Stimulated activated CD8-positive, alpha-beta memory T cell treated with anti-CD3 and anti-CD28 coated beads, Interleukin-4, amount 100 ng/mL, for 48 hours (primary cell): ENCODE results near the gene CASP9.
"Not testable (repeated sequence)": the region's sequence is repeated elsewhere in the genome, so short reads cannot be mapped to it uniquely, and the experiment has no call there.

ENCODE experiments used
- DNase-seq: peaks from one replicate; pipeline ENCODE4 v3.0.0-alpha.2; 2020

Gene CASP9

GRCh38 chr1:15525050-15526020, 1.3 kb upstream of the CASP9 start:
- peak; percentile 30 for DNase-seq

- DNase-seq: peak; percentile 100
Observed at GRCh38 chr1:15524283-15525049, 451 bp upstream of the CASP9 start.

- DNase-seq: no peak
Observed at GRCh38 chr1:15523104-15524020, 653 bp downstream of the CASP9 start.

- no peak for DNase-seq
Observed at GRCh38 chr1:15522551-15522950, 1.5 kb downstream of the CASP9 start.

- not testable (repeated sequence) for DNase-seq
Observed at GRCh38 chr1:15521206-15521906, 2.7 kb downstream of the CASP9 start.

GRCh38 chr1:15519625-15520024, 4.4 kb downstream of the CASP9 start:
- DNase-seq: no peak

GRCh38 chr1:15515022-15515663, 8.9 kb downstream of the CASP9 start:
- DNase-seq: no peak

- DNase-seq: not testable (repeated sequence)
Observed at GRCh38 chr1:15514557-15514956, 9.5 kb downstream of the CASP9 start.

GRCh38 chr1:15513919-15514318, 10.1 kb downstream of the CASP9 start:
- no peak for DNase-seq

- no peak for DNase-seq
Observed at GRCh38 chr1:15513192-15513591, 10.8 kb downstream of the CASP9 start.

- no peak for DNase-seq
Observed at GRCh38 chr1:15510611-15511405, 13.2 kb downstream of the CASP9 start.

- no peak for DNase-seq
Observed at GRCh38 chr1:15509586-15509985, 14.4 kb downstream of the CASP9 start.

- DNase-seq: no peak
Observed at GRCh38 chr1:15508700-15509487, 15.1 kb downstream of the CASP9 start.

GRCh38 chr1:15507278-15507677, 16.7 kb downstream of the CASP9 start:
- DNase-seq: no peak

- no peak for DNase-seq
Observed at GRCh38 chr1:15506831-15507230, 17.2 kb downstream of the CASP9 start.

- no peak for DNase-seq
Observed at GRCh38 chr1:15504436-15504835, 19.6 kb downstream of the CASP9 start.

- DNase-seq: peak; percentile 82
Observed at GRCh38 chr1:15501208-15502032, 22.6 kb downstream of the CASP9 start.
